NCI-H187 treated with DMSO at 0.1 percent for 48 hours (cell line): ENCODE results near the gene CCDC70.
A peak's percentile ranks its signal among the peaks of the same experiment; 100 is the strongest.
"Not testable (repeated sequence)": the region's sequence is repeated elsewhere in the genome, so short reads cannot be mapped to it uniquely, and the experiment has no call there.

Source experiments
- DNase-seq: peaks from one replicate; lab custom pipeline; 2025; lab: John Stamatoyannopoulos, UW

Gene CCDC70

GRCh38 chr13:51909265-51909664 is 47.5 kb downstream of the CCDC70 start:
- not testable (repeated sequence) for DNase-seq

DNA sequence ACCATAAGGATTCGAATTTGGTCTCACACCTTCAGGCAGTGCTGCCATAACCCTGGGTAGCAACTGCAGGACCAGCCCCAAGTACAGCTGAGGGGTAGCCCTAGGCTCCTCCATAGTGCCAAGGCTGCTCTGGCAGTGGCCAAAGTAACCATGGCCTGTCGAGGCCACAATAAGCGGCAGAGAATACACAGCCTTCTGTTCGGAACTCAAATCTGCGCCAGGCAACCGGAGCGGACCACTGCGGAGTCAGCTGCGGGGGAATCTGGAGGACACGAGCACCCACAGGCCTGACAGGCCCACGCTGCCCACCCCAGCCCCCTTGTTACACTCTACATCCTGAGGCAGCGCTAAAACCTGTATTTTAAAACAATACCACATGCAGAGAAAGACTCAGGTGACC is 48.7 kb downstream of the CCDC70 start:
- DNase-seq = no peak

DNA sequence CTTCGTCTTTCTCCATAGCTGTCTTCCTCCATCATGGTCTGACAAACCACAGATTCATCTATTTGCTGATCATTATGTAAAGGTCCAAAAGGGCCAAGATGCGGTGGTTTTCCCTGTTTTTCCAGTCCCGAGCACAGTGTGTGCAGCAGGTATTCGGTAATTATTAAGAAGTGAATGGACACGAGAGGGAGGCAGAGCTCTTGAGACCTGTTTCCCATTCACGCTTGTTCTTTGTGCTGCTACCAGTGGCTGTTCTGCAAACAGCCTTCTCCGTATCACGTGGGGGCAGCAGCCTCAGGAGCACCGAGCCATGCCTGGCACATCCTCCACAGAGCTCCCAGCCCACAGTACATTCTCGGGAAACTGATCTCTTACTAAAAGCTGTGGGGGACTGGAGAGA is 50.3 kb downstream of the CCDC70 start:
- no peak for DNase-seq

GRCh38 chr13:51912511-51913225 is 50.9 kb downstream of the CCDC70 start:
- DNase-seq = no peak

GRCh38 chr13:51913421-51914136 is 51.8 kb downstream of the CCDC70 start:
- DNase-seq = peak; percentile 33

- no peak for DNase-seq
Measured at GRCh38 chr13:51914137-51914493, 52.3 kb downstream of the CCDC70 start.
